ENCODE measurements around the gene TMC6. TPM values are rescaled to one million over a fixed set of nuclear protein-coding genes. Genes with fewer than 3 reads are reported as not detected.

Gene TMC6
- total and polyA plus RNA-seq, 4 donors, result 75.7 to 166 (median 98.9) TPM

DNA sequence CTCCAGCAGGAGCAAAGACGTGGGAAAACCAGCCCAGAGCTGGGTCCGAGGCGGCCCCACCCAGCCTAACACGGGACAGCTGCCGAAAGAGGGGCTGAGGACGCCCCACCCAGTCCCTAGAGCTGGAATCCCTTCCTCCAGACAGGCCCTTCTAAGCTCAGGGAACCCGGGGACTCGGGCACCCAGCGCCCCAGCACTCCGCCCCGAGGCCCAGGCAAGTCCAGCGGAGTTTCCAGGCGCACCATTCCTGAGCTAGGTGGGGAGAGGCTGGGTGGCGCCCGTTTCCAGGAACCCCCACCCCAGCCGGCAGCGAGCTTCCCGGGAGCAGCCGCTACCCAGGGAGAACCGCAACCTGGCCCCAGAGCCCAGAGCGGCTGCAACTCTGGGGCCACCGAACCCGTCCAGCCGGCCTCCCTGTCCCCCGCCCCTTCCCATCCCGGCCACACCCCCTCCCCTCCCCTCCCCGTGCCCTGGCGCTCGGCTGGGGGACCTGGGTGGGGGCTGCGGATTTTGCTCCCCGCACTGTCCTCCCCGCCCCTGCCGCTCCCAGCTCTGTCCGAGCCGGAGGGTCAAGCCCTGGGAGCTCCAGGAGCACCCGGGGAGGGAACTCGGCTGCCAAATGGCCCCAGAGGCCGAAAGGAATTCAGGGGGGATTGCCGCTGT is 536 bp downstream of the TMC6 start:
- 2 to 3% methylated on average over 36 to 39 of the region's 39 CpGs for WGBS, 2 donors
- Histone ChIP-seq H3K4me3 (peak overlapping the region; percentile 74), H3K9me3 (ENCODE audit: control insufficient read depth in 4 of 4, insufficient read depth in 3 of 4, low read length in 3 of 4) (no peaks in the 10 kb centered on the region), H3K27ac (ENCODE audit: low read depth in 1 of 2, low read length in 1 of 2) (peak overlapping the region; percentile 89 to 93), H3K36me3 (ENCODE audit: control insufficient read depth in 4 of 4, insufficient read depth in 4 of 4, low read length in 4 of 4) (peaks cover 0 to 31% (median 1%) of the 10 kb centered on the region in 4 donors), H3K9ac (ENCODE audit: insufficient read depth in 1 of 2, low read length in 2 of 2) (peak overlapping the region in 1 of 2 donors; percentile 73), H3K4me1 (ENCODE audit: control insufficient read depth in 5 of 5, insufficient read depth in 5 of 5, low read length in 5 of 5) (peaks cover 3 to 53% (median 27%) of the 10 kb centered on the region in 5 donors), H3K27me3 (ENCODE audit: control insufficient read depth in 3 of 3, insufficient read depth in 3 of 3, low read length in 2 of 3) (peaks cover 0 to 3% (median 0%) of the 10 kb centered on the region in 3 donors)
- DNase-seq (peak in 2 of 3 donors; percentile 49 to 60), ATAC-seq (ENCODE audit: insufficient read depth, low FRiP score) (peak; percentile 23)
- TF ChIP-seq, protein P1, sequence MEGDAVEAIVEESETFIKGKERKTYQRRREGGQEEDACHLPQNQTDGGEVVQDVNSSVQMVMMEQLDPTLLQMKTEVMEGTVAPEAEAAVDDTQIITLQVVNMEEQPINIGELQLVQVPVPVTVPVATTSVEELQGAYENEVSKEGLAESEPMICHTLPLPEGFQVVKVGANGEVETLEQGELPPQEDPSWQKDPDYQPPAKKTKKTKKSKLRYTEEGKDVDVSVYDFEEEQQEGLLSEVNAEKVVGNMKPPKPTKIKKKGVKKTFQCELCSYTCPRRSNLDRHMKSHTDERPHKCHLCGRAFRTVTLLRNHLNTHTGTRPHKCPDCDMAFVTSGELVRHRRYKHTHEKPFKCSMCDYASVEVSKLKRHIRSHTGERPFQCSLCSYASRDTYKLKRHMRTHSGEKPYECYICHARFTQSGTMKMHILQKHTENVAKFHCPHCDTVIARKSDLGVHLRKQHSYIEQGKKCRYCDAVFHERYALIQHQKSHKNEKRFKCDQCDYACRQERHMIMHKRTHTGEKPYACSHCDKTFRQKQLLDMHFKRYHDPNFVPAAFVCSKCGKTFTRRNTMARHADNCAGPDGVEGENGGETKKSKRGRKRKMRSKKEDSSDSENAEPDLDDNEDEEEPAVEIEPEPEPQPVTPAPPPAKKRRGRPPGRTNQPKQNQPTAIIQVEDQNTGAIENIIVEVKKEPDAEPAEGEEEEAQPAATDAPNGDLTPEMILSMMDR (IDR thresholded peaks at IDR 0.05; ENCODE audit: control extremely low read depth, extremely low read depth), result no peak

DNA sequence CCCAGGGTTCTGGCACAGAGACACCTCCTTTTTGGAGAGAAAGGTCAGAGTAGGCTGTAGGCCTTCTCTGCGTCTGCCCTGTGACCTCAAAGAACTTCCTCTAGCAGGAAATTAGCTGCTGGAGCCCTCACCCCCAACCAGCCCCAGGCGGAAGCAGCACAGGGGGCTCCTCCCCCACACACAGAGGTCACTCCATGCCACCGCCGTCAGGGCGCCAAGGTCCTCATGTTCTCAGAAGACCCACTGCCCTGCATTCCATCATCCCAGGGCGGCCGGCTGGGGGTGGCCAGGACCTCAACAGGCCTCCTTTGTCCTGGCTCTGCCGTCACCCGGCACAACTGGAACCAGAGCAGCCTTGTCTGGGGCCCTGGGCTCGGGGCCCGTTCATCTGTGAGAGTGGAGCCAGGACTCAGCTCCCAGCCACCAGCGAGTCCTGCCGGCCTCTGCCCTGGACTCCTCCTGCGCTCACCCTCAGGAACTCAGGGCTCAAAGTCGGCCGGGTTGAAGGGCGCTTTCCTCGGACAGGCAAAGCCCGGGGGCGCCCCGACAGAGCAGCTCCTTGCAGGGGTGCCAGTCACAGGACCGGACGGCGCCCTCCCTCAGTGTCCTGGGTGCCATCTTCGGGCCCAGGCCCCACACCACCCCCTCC is 1.2 kb downstream of the TMC6 start:
- peak; percentile 28 for ATAC-seq (ENCODE audit: insufficient read depth, low FRiP score)
- H3K36me3 ChIP-seq (ENCODE audit: control insufficient read depth in 4 of 4, insufficient read depth in 4 of 4, low read length in 4 of 4), result peaks cover 0 to 37% (median 1%) of the 10 kb centered on the region in 4 donors
- peak overlapping the region in 1 of 2 donors; percentile 73 for H3K9ac ChIP-seq (ENCODE audit: insufficient read depth in 1 of 2, low read length in 2 of 2)
- peak overlapping the region; percentile 60 for H3K4me3 ChIP-seq
- H3K27ac ChIP-seq (ENCODE audit: low read depth in 1 of 2, low read length in 1 of 2), result peak overlapping the region; percentile 89 to 93
- H3K4me1 ChIP-seq (ENCODE audit: control insufficient read depth in 5 of 5, insufficient read depth in 5 of 5, low read length in 5 of 5), result peaks cover 3 to 51% (median 22%) of the 10 kb centered on the region in 5 donors
- DNase-seq, result peak; percentile 60 to 77 (median 71)
- 4 to 12% methylated on average over 25 of the region's 25 CpGs for WGBS, 2 donors
- TF ChIP-seq, protein P1 (IDR thresholded peaks at IDR 0.05; ENCODE audit: control extremely low read depth, extremely low read depth), result no peak
- H3K9me3 ChIP-seq (ENCODE audit: control insufficient read depth in 4 of 4, insufficient read depth in 3 of 4, low read length in 3 of 4), result no peaks in the 10 kb centered on the region
- H3K27me3 ChIP-seq (ENCODE audit: control insufficient read depth in 3 of 3, insufficient read depth in 3 of 3, low read length in 2 of 3), result peaks cover 0 to 3% (median 0%) of the 10 kb centered on the region in 3 donors

DNA sequence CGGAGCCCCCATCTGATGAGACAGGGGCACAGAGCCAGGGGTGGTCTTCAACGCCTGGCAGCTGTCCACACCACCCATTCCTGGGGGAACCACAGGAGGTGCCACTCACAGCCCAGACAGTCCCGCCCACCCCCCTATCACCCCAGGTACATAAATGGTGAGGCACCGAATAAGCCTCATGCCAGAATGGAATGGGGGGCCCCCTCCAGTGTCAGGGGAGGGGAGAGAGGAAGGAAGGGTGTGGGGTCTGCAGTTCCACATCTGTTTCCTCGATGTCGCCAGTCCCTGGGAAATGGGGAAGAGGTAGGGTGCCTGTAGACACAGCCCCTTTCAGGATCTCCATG is 1.7 kb downstream of the TMC6 start:
- TF ChIP-seq, protein P1 (IDR thresholded peaks at IDR 0.05; ENCODE audit: control extremely low read depth, extremely low read depth), result no peak
- Histone ChIP-seq H3K27ac (ENCODE audit: low read depth in 1 of 2, low read length in 1 of 2) (peak overlapping the region; percentile 89 to 93), H3K9ac (ENCODE audit: insufficient read depth in 1 of 2, low read length in 2 of 2) (no peak overlapping the region), H3K36me3 (ENCODE audit: control insufficient read depth in 4 of 4, insufficient read depth in 4 of 4, low read length in 4 of 4) (peaks cover 0 to 42% (median 1%) of the 10 kb centered on the region in 4 donors), H3K4me3 (no peak overlapping the region), H3K27me3 (ENCODE audit: control insufficient read depth in 3 of 3, insufficient read depth in 3 of 3, low read length in 2 of 3) (peaks cover 0 to 3% (median 0%) of the 10 kb centered on the region in 3 donors), H3K9me3 (ENCODE audit: control insufficient read depth in 4 of 4, insufficient read depth in 3 of 4, low read length in 3 of 4) (no peaks in the 10 kb centered on the region), H3K4me1 (ENCODE audit: control insufficient read depth in 5 of 5, insufficient read depth in 5 of 5, low read length in 5 of 5) (peaks cover 3 to 51% (median 18%) of the 10 kb centered on the region in 5 donors)
- WGBS, 2 donors, result 22 to 41% methylated on average over 6 of the region's 6 CpGs
- DNase-seq (no peak), ATAC-seq (ENCODE audit: insufficient read depth, low FRiP score) (no peak)
